Glutamatergic neuron (in vitro differentiated cells): ENCODE data around the gene ATP8A2. TPM values are rescaled to one million over a fixed set of nuclear protein-coding genes. Genes with fewer than 3 reads are reported as not detected.
A peak's percentile ranks its signal among the peaks of the same experiment; 100 is the strongest.

Experiments
- DNase-seq: peaks from one replicate; pipeline ENCODE4 v3.0.0; 2022
- H3K27ac Mint-ChIP-seq: one replicate; pipeline ENCODE4 v1.8.0; 2020; ENCODE audit warnings: mild to moderate bottlenecking, mixed read lengths, inconsistent platforms; ENCODE audit not compliant: unreplicated experiment
- H3K27me3 Mint-ChIP-seq: one replicate; pipeline ENCODE4 v1.8.0; 2020; ENCODE audit warnings: mild to moderate bottlenecking, moderate library complexity, mixed read lengths, inconsistent platforms; ENCODE audit not compliant: unreplicated experiment
- H3K36me3 Mint-ChIP-seq: one replicate; pipeline ENCODE4 v1.8.0; 2020; ENCODE audit warnings: mild to moderate bottlenecking, mixed read lengths, inconsistent platforms; ENCODE audit not compliant: unreplicated experiment
- H3K4me1 Mint-ChIP-seq: one replicate; pipeline ENCODE4 v1.8.0; 2020; ENCODE audit warnings: mild to moderate bottlenecking, low read depth, mixed read lengths, inconsistent platforms; ENCODE audit not compliant: unreplicated experiment
- H3K4me3 Mint-ChIP-seq: one replicate; pipeline ENCODE4 v1.8.0; 2020; ENCODE audit warnings: mild to moderate bottlenecking, mixed read lengths, inconsistent platforms; ENCODE audit not compliant: unreplicated experiment
- H3K9me3 Mint-ChIP-seq: one replicate; pipeline ENCODE4 v1.8.0; 2020; ENCODE audit warnings: mild to moderate bottlenecking, moderate library complexity, mixed read lengths, inconsistent platforms; ENCODE audit not compliant: unreplicated experiment
- total RNA-seq: library from RNA; stranded (reverse); fragmentation: NEBNext Ultra II Directional; extraction: Animal tissue kit (Norgen Biotek cat#: 25700); gene quantifications from one replicate; pipeline ENCODE4 v1.2.1, GENCODE V29; 2021; ENCODE audit not compliant: unreplicated experiment
- TF ChIP-seq, protein P1 (sequence below): fragments of 200-600 bp; sonication (generic); IDR thresholded peaks from one replicate; pipeline ENCODE4 v1.5.0; 2021; ENCODE audit not compliant: partially characterized antibody, unreplicated experiment

ATP8A2 gene
- total RNA-seq, 1 donor from 2014 or later = 70.1 TPM

DNA sequence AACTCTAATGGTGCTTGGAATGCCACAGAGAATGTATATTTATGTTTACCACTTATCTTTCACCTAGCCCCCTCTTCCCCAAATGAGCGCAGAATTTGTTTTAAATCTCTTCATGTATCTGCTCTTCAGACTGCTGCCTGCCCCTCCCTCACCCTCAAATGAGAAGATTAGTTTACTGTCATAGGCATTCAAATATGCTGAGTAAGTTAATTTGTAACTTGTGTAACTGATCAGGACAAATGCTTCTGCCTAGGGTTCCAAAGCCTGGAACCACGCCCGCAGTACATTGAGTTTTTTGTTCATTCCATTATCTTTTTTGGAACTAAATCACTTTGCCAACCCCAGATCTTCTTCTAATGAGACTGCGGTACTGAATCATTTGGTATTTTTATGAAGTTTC is 74.5 kb downstream of the ATP8A2 start:
- no peak for DNase-seq
- no peaks in the 10 kb centered on the region for H3K27me3 Mint-ChIP-seq
- TF ChIP-seq, protein P1, sequence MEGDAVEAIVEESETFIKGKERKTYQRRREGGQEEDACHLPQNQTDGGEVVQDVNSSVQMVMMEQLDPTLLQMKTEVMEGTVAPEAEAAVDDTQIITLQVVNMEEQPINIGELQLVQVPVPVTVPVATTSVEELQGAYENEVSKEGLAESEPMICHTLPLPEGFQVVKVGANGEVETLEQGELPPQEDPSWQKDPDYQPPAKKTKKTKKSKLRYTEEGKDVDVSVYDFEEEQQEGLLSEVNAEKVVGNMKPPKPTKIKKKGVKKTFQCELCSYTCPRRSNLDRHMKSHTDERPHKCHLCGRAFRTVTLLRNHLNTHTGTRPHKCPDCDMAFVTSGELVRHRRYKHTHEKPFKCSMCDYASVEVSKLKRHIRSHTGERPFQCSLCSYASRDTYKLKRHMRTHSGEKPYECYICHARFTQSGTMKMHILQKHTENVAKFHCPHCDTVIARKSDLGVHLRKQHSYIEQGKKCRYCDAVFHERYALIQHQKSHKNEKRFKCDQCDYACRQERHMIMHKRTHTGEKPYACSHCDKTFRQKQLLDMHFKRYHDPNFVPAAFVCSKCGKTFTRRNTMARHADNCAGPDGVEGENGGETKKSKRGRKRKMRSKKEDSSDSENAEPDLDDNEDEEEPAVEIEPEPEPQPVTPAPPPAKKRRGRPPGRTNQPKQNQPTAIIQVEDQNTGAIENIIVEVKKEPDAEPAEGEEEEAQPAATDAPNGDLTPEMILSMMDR = no peak
- H3K9me3 Mint-ChIP-seq = peaks cover 2% of the 10 kb centered on the region
- H3K4me3 Mint-ChIP-seq = no peak overlapping the region
- no peak overlapping the region for H3K27ac Mint-ChIP-seq
- peaks cover 6% of the 10 kb centered on the region for H3K4me1 Mint-ChIP-seq
- H3K36me3 Mint-ChIP-seq = peaks cover 8% of the 10 kb centered on the region

DNA sequence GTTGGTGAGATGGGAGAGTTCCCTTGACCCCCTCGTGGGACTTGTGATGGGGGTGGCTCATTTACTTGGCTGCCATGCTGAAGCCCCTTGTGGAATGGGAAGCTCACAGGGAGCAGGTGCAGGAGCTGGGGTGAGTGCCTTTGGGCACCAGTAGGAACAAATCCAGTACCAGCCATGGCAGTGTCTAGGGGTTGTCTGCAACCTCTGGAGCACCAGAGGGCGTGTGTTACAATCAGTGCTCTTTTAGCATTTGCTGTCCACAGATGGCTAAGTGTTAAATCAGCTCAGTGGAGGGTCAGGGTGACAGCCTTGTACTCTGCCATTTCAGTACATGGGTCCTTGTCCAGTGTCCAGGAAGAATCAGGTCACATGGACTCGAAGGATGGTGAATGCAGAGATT is 75.6 kb downstream of the ATP8A2 start:
- peak overlapping the region; percentile 4 for H3K4me3 Mint-ChIP-seq
- peaks cover 2% of the 10 kb centered on the region for H3K9me3 Mint-ChIP-seq
- no peaks in the 10 kb centered on the region for H3K27me3 Mint-ChIP-seq
- H3K27ac Mint-ChIP-seq = no peak overlapping the region
- H3K36me3 Mint-ChIP-seq = peaks cover 8% of the 10 kb centered on the region
- peaks cover 6% of the 10 kb centered on the region for H3K4me1 Mint-ChIP-seq
- TF ChIP-seq, protein P1 = no peak
- DNase-seq = no peak

DNA sequence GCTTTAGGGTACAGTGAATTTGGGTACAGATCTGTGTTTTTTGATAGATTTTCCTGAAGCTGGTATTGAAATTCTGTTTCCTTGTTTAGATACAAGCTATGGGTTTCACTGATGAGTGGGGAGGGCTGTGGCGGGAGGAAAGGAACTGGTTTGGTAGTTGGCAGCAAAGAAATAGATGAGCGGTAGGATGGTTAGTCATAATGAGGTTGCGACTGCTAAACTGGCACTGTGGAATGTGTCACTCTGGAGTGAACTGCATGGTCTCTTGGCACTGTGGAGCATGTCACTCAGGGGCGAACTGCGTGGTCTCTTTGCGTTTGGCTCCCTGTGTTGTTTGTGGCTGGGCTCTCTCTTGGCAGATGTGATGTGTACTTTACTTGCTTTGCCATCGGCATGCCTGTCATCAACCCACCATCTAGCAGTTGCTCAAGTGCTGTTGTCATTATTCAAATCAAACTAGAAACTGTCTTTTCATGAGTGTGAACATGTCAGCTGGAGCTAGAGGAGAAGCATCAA is 82.1 kb downstream of the ATP8A2 start:
- Mint-ChIP-seq H3K27me3 (peaks cover 3% of the 10 kb centered on the region), H3K4me1 (peaks cover 12% of the 10 kb centered on the region), H3K27ac (no peak overlapping the region), H3K36me3 (peaks cover 9% of the 10 kb centered on the region), H3K9me3 (peaks cover 4% of the 10 kb centered on the region), H3K4me3 (no peak overlapping the region)
- TF ChIP-seq, protein P1 = no peak
- no peak for DNase-seq

DNA sequence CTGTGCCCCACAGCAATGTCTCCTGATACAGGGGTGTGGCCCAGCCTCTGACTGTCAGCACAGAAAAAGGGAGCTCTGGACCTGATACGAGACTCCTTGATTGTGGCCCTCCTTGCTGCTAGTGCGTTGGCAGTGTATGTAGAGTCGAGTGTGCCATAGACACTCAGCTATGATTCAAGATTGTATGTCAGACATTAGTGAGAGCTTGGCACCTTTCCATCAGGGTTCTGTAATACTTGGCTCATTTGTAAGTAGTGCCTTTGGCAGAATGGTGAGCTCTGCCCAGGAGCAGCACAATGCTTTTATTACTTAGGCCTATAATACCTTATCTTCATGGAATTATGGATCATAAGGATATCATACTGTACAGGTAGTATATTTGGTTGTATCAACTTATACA is 83.4 kb downstream of the ATP8A2 start:
- H3K27me3 Mint-ChIP-seq = peaks cover 3% of the 10 kb centered on the region
- H3K9me3 Mint-ChIP-seq = peaks cover 4% of the 10 kb centered on the region
- no peak overlapping the region for H3K4me3 Mint-ChIP-seq
- peaks cover 7% of the 10 kb centered on the region for H3K4me1 Mint-ChIP-seq
- TF ChIP-seq, protein P1 = no peak
- no peak for DNase-seq
- H3K36me3 Mint-ChIP-seq = peaks cover 14% of the 10 kb centered on the region
- H3K27ac Mint-ChIP-seq = no peak overlapping the region

DNA sequence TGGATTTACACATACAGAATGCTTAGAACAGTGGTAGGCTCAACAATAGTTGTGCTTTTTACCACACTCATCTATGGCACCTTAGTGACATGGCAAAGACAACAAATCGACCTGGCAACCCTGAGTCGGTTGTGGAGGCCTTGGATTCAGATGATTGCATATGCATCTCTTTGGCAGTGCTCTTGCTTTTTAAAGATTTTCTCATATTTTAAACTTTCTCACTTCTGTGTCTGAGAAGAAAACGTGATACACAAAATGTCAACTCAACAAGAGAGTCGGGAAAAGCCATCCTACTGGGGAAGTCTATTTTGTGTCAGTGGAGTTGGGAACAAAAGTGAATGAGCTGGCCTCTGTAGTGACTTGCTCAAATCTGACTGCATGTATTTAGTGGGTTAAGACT is 85.8 kb downstream of the ATP8A2 start:
- no peak for DNase-seq
- Mint-ChIP-seq H3K27me3 (peaks cover 3% of the 10 kb centered on the region), H3K4me3 (no peak overlapping the region), H3K4me1 (peaks cover 7% of the 10 kb centered on the region), H3K9me3 (peaks cover 4% of the 10 kb centered on the region), H3K36me3 (peaks cover 9% of the 10 kb centered on the region), H3K27ac (no peak overlapping the region)
- TF ChIP-seq, protein P1 = no peak
